ENCODE results near the gene KIF17.

GRCh38 chr1:20621012-20621411, 96.8 kb downstream of the KIF17 start:
- TF ChIP-seq, protein P1, sequence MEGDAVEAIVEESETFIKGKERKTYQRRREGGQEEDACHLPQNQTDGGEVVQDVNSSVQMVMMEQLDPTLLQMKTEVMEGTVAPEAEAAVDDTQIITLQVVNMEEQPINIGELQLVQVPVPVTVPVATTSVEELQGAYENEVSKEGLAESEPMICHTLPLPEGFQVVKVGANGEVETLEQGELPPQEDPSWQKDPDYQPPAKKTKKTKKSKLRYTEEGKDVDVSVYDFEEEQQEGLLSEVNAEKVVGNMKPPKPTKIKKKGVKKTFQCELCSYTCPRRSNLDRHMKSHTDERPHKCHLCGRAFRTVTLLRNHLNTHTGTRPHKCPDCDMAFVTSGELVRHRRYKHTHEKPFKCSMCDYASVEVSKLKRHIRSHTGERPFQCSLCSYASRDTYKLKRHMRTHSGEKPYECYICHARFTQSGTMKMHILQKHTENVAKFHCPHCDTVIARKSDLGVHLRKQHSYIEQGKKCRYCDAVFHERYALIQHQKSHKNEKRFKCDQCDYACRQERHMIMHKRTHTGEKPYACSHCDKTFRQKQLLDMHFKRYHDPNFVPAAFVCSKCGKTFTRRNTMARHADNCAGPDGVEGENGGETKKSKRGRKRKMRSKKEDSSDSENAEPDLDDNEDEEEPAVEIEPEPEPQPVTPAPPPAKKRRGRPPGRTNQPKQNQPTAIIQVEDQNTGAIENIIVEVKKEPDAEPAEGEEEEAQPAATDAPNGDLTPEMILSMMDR (IDR thresholded peaks at IDR 0.05), result no peak
- TF ChIP-seq POLR2A (IDR thresholded peaks at IDR 0.05), result no peak

Data from upper lobe of left lung (tissue), 4 donors.